ELF-1 (cell line): Measurements from ENCODE around the gene BCL2.

Source experiments
- DNase-seq: peaks from one replicate; pipeline ENCODE4 v3.0.0-alpha.2; 2016; ENCODE audit warnings: low read depth, low spot score

Gene BCL2

GRCh38 chr18:63142594-63143225, 176.9 kb downstream of the BCL2 start:
- no peak for DNase-seq

DNA sequence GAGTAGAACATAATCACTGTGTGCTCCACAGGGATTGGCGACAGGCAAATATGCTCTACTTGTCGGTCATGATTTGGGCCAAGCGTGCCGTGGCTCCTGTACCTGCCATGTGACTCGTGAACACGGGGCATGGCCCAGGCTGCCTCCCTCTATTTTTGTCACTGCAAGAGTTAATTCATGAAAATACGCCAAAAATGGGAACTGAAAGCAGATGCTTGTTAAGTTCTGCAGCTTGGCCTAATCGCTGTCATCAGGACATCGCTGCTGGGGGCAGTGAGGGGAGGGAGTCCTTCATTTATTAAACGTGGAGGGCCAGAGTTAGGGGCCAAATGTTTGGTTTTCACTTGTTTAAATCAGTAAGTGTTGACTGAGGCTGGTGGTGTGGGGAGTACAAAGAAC, 177.8 kb downstream of the BCL2 start:
- no peak for DNase-seq

DNA sequence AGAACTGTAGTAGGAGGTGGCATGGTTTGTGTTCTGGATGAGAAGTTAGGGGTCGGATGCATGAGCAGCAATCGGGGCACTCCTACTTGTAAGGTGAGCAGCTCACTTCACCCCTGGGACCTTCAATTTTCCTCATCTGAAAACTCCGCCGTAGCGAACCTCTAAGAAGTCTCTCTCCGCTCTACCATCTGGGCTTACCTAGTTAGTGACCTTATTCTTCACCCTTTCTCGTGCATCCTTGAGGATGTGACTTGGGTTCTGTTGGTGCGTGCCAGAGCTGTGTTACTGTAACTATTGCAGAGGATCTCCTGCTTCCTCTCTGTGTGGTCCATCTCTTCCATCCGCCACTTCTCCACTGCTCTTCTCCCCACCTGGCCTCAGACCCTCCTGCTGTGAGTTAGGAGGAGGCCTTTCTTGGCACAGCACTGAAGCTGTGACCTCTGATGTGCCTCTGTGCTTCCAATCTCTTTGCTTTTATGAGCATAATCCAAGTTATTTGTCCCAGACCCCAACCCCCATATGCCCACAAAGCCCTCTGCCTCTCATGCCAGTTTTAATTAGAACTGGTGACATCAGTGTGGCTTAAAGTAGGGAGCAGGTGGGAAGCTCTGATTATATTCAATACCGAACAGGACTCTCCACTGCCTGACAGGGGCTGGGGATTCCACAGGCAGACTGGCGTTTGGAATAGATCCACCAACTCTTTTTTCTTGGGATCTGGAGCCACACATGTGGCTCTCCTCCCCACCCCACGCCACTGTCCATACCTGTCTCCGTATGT, 178.4 kb downstream of the BCL2 start:
- no peak for DNase-seq

DNA sequence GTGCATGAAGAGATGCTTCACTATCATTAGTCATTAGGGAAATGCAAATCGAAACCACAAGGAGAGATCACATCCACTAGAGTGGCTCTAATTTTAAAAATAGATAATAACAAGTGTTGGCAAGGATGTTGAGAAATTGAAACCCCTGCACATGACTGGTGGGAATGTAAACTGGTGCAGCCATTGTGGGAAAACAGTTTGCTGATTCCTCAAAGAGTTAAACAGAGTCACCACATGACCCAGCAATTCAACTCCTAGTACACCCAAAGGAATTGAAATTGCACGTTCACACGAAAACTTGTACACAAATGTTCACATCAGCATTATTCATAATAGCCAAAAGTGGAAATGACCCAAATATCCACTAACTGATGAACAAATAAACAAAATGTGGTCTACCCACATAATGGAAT, 179.5 kb downstream of the BCL2 start:
- no peak for DNase-seq

DNA sequence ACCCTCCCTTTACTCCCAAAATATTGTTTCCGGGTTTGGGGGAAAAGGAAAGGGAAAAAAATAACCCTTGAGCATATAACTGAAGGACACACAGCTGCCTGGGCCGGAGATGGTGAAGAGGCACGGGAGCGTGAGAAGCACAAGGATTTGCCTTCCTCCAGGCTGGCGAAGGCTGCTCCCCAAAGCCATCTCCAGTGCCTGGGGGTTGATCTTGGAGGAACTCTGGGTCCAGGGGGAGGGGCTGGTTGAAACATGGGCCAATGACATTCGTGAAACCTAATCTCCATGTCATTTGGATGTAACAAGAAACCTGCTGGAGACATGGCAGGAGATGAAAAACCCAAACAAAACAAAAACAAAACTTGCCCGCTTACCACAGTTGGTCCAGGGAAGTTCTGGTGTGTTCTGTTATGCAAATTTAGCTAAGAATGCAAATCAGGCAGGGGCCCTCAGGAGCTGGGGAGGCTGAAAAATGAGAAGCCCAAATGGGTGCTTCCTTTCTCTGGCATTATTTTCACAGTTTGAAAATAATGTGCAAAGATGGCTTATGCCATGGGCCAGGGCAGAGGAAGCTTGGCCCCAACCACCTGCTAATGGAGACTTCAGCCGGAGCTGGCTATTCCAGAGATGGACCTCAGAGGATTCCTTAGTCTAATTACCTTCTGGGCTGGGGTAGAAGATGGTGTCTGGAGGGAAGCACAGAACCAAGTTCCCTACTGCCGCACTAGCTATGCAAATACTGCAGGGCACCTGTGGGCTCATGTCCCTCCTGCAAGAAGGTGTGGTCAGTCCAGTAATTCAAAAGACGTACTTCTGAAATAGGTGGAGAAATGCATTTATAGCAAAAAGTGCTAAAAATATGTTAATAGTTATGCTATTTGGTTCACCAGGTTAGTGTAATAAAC, 180.9 kb downstream of the BCL2 start:
- peak; percentile 53 for DNase-seq

DNA sequence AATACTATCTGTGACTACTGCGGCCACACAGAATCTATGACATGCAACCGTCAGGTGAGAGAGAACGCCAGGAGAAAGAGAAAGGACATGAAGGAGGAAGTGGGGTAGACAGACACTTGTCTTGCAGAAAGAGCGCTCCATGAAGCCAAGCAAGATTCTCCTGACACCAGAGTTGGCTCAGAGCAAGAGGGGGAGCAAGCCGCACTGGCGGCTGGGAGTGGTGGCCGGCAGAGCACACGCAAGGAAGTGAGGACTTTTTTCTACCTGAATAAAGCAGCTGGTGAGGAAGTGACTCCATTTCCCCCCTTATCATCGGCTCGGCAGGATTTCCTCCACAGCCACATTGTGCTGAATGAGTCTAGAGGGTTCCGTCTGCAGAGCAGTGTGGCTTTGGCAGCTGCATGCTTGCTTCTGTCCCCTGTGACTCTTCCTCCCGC, 181.6 kb downstream of the BCL2 start:
- no peak for DNase-seq

- DNase-seq: no peak
Measured at GRCh38 chr18:63135101-63135500, 184.5 kb downstream of the BCL2 start.

DNA sequence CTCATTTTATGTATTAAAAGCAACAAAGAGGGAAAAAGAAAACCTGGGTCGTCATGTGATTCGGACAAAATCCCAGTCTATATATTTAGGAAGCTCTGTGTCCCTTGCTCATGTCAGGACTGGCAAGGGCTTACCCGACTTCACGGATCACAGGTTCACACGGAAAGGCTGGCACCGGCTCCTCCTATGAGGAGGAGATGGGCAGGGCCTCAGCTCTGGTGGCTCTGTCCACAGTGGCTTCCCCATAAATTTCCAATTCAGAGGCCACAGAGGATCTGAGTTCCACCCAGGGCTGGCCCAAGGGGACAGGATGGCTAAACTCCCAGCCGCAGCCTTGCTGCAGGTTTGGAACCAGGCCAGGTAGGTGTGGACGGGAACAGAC, 186.8 kb downstream of the BCL2 start:
- no peak for DNase-seq

DNA sequence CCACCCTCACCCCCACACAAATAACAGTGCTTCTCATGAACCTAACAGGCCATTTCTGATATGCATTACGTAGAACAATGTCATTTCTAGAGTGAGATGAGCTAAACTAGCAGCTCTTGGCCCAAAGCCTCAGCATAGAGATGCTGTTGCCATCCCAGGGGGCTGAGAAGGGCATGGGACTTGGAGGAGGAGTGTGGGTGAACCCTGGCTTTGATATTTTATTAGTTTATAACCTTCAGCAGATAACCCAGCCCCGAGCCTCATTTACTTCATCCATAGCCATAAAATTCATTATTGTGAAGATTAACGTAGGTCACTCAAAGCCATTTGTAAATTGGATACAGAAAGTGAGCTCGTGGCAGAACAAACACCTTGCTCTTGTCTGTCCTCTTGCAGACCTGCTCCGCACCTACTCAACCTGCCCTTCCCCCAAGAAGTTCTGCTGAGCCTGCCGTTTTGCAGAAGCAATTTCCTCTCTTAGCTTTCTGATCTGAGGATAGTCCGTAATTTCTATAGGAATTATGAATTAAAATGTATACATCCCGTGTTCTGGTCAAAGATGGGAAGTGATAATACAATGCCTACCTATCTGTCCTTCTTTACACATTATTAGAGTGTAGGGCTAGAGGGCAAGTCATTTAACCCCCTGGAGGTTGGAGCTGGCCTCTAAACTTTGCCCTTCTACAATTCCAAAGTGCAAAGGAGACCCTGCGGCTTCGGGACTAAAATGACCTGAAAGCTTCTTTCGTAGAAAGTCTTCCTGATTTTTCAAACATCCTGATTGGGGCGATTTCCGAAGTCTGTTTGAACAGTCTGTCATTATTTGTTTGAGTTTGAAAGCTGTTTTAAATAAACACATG, 187.4 kb downstream of the BCL2 start:
- no peak for DNase-seq

DNA sequence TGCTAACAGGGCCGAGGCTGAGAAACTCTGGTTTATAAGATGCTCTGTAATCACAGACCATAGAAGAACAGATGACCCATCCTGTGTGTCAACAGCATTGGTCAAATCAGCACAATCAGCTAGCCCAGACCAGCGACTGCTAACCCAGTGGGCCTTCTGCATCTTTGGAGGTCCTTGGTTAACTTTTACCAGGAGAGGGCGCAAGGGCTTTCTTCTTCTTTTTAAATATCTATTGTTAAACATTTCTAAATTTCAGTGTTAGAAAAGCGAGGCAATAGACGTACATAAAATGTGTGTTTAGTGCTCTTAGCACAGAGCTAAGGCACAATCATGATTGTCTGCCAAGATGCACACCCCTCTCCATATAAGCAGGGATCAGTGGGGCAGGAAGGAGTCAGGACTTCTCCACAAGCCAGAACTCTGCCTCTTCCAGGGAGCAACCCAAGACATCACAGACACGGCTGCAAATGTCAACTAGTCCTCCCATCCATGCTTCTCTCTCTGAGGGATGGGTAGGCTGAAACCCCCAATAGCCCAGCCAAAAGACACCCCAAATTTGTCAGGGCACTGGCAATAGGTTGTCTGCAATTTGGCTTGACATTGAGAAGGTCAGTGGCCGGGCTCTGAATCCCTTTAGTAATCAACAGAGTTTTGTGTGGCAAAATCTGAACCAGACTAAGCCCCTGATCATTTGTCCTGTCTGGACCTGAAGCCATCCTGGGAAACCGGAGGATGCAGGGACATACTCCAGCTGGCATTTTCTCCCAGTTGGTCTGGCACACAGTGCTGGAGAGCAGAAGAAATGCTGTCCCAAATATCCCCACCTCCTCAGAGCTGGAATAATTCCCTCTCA, 188.2 kb downstream of the BCL2 start:
- DNase-seq: peak; percentile 35

GRCh38 chr18:63130176-63130575, 189.4 kb downstream of the BCL2 start:
- no peak for DNase-seq

- no peak for DNase-seq
Measured at GRCh38 chr18:63128237-63128974, 191.2 kb downstream of the BCL2 start.

DNA sequence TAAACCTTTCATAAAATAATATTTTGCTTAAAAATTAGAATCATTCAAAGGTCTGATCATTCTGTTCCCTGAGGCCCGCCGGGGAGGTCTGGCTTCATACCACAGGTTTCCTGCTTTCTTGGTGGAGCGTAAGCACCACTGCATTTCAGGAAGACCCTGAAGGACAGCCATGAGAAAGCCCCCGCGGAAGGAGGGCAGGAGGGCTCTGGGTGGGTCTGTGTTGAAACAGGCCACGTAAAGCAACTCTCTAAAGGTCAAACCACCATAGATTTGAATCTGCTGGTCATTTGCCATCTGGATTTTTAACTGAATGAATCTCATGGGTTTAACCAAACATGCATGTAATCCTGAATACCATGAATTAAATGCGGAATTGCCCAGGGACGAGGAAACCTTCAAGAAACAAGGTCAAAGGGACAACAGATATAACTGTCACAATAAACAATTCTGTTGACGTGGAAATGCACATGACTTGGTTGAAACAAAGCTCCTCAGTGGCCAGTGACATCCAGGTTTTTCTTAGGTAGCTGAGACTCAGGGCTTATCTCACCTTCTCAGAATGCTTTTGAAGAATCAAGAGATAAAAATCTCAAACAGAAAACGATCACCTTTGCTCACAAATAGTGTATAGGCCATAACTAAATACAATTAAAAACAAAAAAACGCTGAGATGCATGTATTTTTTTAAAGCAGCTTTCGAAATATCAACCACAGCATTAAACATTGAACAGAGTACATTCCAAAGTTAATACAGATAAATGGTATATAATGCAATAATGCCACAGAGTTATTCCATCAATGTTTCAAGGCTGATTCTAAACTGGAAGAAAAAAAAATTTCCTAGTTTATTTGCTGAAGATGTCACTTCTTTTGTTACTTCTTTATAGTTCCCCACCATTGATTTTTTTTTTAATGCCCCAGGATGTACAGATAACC, 193.2 kb downstream of the BCL2 start:
- no peak for DNase-seq

DNA sequence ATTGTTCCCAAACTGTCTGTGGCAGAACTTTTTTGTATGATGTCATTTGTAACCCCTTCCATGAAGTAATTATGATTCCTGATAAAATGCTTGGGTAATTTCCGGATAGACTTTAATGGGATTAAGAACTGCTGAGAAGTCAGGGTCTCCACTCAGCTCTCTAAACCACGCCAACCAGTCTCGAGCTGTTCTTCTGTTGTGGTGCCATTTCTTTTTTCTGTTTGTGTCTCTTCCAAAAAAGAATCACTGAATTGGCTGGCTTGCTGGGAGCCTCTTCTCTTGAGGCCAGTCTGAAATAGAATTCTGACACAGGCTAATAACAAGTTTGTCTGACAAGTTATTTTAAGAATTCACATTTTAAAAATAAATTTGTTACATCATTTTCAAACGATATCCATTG, 198.9 kb downstream of the BCL2 start:
- DNase-seq: no peak

GRCh38 chr18:63119647-63120046, 199.9 kb downstream of the BCL2 start:
- peak; percentile 33 for DNase-seq

DNA sequence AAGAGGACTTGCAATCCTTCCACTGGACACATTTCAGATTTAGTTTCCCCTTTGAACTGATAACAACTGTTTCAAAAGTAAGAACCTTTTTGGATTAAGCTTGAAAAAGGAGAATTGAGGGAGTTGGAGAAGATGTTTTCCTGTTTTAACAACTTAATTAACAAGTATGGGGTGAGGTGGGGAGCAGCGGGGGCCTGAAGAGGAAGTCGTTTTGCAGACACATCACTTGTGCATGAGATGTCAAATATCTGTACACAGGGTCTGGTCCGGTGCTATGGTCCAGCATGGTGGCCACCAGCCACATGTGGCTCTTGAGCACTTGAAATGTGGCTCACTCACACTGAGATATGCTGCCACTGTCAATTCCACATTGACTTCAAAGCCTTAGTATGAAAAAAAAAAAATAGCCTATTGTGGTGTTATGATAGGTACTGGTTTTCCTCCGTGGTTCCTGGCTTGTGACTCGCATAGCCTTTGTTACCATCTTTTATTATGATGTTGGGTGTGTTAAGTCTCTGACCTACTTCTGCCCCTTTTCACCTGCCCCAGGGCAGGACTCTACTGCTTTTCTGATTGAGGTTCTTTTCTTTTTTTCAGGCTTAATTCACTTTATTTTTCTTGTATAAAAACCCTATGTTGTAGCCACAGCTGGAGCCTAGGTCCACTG, 205.5 kb downstream of the BCL2 start:
- DNase-seq: no peak

GRCh38 chr18:63112706-63113105, 206.9 kb downstream of the BCL2 start:
- DNase-seq: no peak
